SU-DHL-6 (cell line): ENCODE data around the gene ELAVL1.

ENCODE experiments used
- CTCF ChIP-seq: fragments of 200-600 bp; sonication (generic); IDR thresholded peaks from one replicate; pipeline ENCODE4 v1.5.1; 2017; ENCODE audit warnings: antibody characterized with exemption, mild to moderate bottlenecking, low read length, moderate library complexity; ENCODE audit not compliant: insufficient read depth, poor library complexity, severe bottlenecking
- EZH2phosphoT487 ChIP-seq: fragments of 200-600 bp; sonication (generic), shearing (Covaris generic); conservative IDR thresholded peaks from 2 replicates; pipeline ENCODE4 v1.6.1; 2018; ENCODE audit warnings: mild to moderate bottlenecking, antibody characterized with exemption, low read length, moderate library complexity, mixed read lengths

GRCh38 chr19:7926021-7926726 is 79.3 kb downstream of the ELAVL1 start, which contains the start of gene CTXN1:
- TF ChIP-seq CTCF, result no peak
- no peak for TF ChIP-seq EZH2phosphoT487
